ENCODE data around the gene SLC11A2.
"Not testable (repeated sequence)": the region's sequence is repeated elsewhere in the genome, so short reads cannot be mapped to it uniquely, and the experiment has no call there.

SLC11A2 gene

DNA sequence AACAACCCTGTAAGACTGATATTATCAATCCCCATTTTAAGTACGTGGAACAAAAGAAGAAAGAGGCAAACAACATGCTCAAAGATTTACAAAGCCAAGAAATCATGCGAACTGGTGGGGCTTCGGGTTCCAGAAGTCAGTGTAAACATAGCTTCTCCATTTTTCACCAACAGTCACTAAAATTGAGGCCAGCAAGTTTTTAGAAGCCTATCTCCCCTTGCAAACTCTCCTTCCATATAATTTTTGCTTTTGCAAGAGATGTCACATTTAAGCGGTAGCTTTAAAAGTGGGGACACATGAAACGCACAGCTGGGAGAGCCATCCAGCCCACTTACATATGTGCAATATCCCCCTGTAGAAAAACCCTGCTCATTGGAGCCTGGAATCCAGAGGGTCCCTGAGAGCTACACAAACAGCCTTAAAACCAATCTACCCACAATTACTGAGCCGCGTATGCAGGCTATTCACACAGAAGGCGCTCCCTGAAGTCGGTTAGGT lies 797 bp downstream of the SLC11A2 start:
- no peak for DNase-seq

DNA sequence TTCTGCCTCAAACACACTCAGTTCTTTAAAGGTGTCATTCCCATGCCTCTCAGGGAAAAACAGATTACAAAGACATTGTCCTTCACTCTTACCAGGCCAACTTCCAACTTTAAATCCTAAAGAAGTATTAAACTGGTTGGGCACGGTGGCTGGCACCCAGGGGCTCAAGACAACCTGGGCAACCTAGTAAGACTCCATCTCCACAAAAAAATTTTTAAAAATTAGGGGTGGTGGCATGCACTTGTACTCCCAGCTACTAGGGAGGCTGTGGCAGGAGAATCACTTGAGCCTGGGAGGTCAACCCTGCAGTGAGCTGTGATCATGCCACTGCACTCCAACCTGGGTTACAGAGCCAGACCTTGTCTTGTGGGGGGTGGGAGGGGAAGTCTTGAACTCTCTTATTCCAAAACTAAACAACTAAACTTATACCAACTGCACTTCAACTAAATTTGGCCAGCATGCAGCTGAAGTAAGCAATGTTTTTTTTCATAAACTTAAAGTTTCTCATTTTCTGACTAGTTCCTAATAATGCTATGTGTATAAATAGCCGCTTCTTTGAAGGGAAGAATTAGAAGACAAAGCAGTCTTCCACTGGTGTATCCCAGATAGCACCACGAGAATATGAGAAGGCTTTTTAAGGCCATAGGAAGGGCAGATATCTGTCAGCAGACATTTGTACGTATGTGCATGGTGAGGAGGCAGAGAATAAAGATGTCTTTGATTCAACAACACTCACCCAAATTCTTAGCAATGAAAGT lies 2.4 kb downstream of the SLC11A2 start:
- DNase-seq: no peak

DNA sequence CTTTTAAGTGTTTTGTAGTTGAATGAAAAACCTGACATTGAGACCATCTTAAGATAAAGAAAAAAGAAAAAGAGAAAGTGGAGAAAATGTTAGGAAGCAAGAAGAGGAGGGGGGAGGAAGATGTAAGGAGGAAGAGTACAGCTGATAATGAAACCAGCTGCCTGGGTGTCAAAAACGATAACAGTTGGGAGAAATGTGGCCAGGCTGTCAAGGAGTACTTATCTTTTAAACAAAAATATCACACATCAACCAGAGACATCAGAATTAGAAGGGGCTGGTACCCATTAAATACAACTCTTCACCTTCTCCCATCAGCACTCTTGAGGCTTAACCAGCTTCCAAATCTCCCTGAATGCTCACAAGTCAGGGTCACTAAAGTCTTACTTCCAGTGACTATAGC lies 4.5 kb downstream of the SLC11A2 start:
- no peak for DNase-seq

DNA sequence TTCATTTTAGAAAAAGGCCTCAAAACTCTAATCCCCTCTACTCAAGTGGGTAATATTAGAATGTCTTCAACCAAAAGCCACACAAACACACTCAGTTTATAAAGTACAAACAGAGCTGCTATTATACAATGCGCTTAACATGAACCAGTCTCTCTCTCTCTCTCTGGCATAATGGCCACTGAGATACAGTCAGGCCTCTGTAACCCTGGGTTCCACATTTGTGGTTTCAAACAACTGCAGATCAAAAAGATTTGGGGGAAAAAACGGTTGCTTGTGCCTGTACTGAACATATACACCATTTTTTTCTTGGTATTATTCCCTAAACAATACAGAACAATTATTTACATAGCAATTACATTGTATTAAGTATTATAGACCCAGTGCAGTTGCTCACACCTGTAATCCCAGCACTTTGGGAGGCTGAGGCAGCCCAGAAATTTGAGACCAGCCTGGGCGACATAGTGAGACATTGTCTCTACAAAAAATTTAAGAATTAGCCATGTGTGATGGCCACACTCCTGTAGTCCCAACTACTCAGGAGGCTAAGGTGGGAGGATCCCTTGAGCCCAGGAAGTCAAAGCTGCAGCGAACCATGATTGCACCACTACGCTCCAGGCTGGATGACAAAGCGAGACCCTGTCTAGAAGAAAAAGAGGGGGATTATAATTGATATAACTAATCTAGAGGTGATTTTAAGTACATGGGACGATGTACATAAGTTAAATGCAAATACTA lies 5.6 kb downstream of the SLC11A2 start:
- DNase-seq: no peak

DNA sequence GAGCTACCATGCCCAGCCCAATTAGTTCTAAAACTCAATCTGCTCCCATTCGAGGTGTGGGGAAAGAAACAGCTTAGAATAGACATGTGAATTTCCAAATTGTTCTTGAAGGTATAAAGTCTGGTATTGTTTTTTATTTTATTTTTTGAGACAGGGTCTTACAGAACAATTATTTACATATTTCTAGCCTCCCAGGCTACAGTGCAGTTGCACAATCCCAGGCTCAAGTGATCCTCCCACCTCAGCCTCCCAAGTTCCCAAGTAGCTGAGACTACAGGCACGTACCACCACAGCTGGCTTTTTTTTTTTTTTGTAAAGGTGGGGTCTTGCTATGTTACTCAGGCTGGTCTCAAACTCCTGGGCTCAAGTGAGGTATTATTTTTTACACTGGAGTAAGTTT lies 6.3 kb downstream of the SLC11A2 start:
- DNase-seq: no peak

DNA sequence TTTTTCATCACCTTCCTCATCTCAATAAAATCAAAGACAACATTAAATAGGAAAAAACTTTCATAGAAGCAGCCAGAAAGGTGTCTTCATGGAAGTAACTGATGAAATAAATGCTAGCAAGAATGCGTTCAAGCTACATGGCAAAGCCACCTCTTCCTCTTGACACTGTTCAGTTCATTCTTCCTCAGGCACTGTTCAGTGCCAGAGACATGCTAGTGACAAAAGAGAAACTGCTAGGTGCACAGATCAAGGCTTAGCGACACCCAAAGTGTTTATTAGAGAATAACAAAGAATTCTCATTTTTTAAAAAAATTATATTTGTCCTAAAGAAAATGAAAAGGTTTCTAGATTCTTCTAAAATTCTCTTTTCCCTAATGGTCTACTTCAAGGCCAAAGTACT lies 7.2 kb downstream of the SLC11A2 start:
- no peak for DNase-seq

DNA sequence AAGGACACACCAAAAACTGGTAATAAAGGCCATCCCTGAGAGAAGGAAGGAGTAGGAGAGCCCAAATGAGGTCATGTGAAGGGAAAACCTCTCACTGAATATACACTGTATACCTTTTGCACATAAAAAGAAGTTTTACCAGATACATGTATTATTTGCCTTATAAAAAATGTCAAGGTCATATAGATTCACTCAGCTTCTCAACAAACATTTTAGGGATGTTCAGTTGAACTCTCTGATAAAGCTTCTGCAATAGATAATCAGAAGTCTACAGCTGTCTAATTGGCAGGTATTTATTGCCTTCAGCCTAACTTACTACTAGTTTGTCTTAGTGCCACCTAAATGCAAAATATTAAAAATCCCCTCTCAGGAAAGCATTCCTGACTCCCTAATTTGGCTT lies 8.7 kb downstream of the SLC11A2 start:
- DNase-seq: no peak

DNA sequence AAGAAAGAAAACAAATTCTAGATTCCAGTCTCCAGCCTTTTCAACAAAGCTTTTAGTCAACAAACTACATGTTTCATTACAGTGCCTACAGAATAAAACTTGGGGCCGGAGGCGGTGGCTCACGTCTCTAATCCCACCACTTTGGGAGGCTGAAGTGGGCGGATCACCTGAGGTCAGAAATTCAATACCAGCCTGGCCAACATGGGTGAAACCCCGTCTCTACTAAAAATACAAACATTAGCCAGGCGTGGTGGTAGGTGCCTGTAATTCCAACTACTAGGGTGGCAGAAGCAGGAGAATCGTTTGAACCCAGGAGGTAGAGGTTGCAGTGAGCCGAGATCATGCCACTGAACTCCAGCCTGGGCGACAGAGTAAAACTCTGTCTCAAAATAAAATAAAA lies 11.7 kb downstream of the SLC11A2 start:
- not testable (repeated sequence) for DNase-seq

DNA sequence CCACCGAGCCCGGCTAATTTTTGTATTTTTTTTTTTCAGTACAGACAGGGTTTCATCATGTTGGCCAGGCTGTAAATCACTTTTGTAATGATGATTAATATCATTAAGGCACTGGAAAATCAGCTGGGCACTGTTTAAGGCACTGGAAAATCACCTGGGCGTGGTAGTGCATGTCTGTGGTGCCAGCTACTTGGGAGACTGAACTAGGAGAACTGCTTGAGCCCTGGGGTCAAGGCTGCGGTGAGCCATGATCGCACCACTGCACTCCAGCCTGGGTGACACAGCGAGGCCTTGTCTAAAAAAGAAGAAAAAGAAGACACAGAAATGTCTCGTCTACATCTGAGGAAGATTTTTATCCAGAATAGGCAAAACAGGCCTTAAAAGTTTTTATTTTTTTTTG lies 12.7 kb downstream of the SLC11A2 start:
- DNase-seq: no peak

DNA sequence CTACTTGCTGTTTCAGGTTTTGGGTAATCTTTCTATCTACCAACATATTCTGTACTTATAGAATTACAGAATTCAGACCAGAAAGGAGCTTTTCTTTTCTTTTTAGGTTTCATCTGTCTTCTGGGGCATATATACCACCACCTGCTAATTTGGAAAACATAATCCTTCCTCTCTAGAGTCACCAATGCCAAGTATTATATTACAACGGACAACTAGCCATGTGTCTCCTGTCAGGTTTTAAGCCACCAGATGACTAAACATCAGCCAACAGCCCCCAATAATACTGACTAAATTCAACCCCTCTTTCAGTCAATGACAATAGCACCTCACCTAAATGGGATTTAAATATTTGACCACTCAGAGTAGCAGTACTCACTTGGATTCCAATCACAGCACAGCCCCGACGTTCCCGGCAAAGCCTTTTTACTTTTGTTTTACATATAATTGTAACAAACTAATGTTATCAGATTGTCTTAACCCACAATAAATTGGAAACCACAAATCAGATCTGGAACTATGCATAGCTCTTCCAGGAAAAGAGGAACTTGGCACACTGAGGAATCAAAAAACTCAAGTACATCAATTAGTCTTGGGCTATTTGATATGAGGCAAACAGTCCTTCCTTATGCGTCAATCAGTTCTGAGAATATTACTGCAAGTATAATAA lies 13.5 kb downstream of the SLC11A2 start:
- DNase-seq: no peak

DNA sequence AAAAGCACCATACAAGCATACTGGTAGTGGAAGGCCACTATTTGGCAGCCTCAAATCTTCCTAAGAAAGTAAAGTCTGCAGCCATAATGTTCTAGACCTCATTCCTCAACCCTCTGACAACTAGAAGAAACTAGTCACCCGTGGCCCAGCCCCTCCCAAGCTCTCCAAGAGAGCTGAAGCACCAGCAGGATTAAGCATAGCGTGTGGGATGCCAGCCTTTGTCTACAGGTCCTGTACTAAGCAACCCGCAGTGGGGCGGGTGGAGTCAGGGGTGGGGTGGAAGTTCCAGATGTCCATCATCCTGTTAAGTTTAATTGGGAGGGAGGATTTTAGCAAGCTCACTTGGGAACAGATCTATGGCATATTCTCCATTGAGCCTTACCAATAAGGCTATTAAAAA lies 14.2 kb downstream of the SLC11A2 start:
- no peak for DNase-seq

DNA sequence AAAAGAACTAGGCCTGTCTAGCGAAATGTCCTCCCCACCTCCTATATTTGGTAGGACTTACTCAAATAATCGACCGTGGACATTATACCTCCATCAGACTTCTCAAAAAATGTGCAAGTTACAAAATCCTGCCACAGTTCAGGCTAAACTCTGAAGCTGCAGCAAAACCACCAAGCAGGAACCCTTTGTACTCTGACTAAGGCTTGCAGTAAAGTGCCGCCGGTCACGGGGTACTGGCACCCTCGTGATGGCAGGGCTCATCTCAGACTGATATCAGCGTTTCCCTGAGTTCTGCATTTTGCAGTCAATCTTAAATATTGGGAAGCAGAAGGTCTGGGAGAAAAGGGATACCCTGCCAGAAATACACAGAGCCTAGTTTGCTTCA lies 17.1 kb downstream of the SLC11A2 start:
- no peak for DNase-seq

DNA sequence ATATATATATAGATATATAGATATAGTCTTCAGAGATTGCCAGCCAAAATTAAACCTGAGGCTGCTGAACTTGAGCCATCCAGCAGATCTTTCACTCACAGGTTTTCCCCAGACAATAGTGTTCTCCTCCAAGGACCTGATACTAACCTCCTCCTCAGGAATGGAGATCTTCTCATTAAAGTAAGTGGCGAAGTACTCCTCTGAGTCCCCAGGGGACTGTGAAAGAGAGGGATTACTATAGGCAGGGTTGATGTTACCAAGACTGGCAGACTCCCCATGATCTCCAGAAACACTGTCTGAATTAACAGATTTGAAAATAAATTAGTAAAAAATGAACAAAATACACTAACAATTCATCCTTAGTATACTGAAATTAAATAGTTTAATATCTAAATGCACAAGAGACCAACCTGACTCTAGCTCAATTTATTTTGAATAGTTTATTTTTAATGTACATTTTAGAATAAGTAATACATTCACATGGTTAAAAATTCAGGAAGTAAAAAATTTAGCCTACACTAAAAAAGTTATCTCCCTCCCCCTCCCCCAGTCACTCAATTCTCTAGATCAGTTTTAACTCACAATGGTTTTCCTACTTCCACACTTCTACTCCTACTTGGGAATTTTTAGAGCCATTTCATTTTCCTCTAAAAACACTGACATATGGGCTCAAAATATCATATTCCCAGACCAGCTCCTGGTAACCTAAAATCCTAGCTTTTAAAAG lies 17.7 kb downstream of the SLC11A2 start:
- no peak for DNase-seq

DNA sequence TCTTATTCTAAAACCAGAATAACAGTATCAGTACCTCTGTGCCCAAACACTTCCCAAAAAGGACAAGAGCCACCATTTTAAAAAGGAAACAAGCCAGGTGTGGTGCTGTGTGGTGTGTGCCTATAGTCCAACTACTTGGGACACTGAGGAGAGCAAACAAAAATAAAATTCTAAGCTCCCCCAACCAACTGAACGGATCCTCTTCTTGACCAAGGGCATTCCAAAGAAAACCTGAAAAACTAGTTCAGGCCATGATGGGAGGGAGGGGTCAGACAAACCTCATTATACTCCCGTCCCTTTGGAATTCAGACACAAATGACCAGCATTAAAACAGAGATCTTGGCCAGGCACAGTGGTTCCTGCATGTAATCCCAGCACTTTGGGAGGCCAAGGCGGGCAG lies 20.5 kb downstream of the SLC11A2 start:
- no peak for DNase-seq

DNA sequence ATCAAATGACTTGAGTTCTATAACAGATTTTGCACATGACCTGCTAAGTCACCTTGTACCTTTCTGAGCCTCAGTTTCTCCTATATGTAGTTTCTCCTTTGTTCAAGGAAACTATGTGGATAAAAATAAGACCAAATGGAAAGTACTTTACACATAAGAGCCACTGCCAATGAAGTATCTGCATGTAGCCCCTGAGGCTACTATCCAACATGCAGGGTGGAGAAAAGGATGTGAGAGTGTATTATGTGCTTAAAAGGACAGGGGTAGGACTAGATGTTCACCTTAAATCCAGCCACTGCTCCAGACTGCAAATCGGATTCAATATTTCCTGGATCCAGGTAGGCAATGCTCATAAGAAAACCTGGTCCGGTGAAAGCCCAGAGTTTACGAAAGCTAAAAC lies 21.2 kb downstream of the SLC11A2 start:
- no peak for DNase-seq

DNA sequence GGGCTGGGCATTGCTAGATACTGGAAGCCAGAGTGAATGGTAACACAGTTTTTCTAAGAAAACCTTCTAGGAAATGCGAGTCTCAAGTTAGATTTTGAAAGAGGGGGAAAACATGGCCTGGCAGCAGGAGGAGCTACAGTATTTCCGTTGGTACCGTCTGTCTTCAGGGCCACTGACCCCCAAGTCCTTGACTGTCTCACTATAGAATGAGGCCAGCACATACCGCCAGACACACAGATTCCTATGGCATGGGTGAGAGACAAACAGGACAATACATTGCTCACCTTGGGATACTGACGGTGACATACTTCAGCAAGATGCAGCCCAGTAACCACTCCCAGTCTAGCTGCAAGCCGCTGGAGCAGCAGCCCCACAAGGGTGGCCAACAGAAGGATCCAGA lies 21.7 kb downstream of the SLC11A2 start:
- no peak for DNase-seq

DNA sequence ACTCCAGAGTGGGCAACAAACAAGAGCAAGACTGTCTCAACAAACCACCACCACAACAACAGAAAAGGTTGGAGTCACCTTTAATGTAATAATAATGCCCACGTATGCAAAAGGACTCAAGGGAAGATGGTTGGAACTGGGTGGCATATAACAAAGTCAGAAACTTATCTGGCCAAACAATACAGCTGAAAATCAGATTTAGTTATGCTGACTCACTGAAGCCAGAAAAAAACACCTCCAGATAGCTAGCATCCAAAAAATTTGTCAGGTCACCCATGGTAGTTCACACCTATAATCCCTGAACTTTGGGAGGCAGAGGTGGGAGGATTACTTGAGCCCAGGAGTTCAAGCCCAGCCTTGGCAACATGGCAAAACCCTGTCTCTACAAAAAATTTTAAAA lies 24.4 kb downstream of the SLC11A2 start:
- DNase-seq: no peak

DNA sequence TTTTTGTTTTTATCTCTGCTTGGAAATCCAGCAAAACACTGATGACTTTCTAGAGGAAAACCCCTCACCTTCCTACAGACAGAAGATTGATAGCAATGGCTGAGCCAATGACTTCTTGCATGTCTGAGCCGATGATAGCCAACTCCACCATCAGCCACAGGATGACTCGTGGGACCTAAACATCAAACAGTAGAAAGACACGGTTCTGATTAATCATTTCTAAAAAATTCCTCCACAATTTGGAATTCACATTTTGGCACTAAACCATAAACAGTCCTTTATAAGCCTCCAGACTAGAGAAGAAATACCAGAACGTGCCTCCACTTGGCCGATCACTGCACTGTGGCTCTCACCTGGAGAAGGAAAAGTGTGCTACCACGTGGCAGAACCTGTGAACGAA lies 25.9 kb downstream of the SLC11A2 start:
- DNase-seq: no peak

DNA sequence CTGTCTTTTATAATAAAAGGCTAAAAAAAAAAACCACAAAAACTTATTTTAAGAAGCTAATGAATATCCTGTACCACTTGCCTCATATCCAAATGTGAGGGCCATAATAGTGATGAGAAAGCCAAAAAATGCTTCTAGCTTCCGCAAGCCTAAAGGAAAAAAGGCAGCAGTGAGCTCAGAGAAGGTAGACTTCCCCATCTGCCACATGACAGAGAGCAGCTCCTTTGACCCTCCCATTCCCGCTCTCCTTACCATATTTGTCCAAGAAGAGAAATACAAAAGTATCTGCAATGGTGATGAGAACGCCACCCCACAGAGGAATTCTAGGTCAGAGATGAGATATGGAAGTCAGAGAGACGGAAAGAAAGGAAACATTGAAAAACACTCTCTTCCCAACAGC lies 27.1 kb downstream of the SLC11A2 start:
- DNase-seq: no peak

DNA sequence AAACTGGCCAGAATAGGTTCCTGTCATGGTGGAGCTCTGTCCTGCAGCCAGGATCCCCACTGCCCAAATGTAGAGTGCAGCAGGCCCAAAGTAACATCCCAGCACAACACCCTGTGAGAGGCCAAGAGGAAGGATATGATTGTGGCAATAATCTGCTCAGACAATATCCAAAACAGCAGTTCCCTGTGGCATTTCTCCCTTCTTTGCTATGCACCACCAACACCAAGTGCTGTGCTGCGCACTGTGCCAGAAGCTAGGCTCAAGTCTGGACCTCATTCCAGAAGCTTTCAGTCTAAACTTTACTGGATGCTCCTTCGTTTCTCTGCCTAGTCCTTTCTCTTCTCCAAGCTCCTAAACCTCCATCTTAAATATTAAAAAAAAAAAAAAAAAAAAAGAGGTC lies 33.4 kb downstream of the SLC11A2 start:
- DNase-seq: no peak

DNA sequence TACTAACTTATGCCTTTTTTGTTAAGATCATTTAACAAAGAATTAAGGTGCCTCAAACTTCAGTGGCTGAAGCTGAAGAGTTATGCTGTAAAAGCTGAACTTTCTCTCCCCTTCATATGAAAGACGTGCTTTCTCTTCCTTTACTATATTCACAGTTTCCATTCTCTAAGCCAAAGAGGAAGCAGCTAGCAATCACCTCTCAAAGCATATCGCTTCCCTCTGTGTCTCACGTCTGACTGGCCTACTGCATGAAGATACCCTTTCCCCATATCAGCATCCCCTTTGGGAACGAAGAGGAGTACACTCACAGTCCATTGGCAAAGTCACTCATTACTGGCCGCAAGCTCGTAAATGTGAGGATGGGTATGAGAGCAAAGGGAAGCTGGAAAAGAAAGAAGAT lies 34.9 kb downstream of the SLC11A2 start:
- DNase-seq: no peak

DNA sequence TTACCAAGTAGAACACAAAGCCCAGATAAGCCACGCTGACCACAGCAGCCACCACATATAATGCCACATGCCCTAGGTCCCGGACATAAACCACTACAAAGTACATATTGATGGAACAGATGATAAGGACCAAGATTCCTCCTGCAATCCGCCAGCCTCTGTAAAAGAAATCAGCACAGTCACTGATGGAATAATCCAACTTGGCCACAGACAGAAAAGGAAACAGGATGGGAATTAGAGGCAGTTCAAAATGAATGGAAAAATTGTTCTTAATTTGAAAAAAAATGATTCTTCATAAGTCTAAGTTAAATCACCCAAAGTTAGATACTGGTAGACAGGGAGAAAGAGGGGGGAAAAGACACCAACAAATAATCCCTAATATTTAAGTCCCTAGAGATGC lies 35.4 kb downstream of the SLC11A2 start:
- no peak for DNase-seq

DNA sequence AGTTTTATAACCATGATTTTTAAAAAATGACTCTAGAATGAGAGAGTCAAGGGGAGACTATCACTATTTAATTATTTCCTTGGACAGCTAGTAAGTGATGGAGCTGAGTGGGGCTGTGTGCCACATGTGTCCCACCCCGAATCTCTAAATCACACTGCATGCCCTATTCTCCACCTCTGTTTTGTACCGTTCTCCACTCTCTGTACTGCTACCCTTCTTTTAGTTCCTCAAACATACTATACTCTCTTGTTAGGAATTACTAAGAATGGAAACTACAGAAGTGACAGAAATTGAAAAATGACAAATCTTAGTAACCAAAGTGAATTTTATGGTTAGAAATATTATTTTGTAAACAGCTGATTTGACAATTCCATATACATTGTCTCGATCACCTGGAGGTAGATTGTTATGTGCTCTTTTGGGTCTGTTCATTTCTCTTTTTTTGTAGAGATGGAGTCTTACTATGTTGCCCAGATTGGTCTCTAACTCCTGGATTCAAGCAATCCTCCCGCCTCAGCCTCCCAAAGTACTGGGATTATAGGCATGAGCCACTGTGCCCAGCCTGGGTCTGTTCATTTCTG lies 35.9 kb downstream of the SLC11A2 start:
- no peak for DNase-seq

Data from NCI-H345 (cell line).